Measurements from ENCODE around the gene LCOR. TPM values are rescaled to one million over a fixed set of nuclear protein-coding genes. Genes with fewer than 3 reads are reported as not detected.

LCOR gene
- total RNA-seq, 2 donors from 2014 or later, result 36.9 to 43.3 TPM

GRCh38 chr10:96838529-96838928 lies 6.4 kb downstream of the LCOR start:
- peaks cover 35% of the 10 kb centered on the region for H3K4me1 Mint-ChIP-seq
- no peak overlapping the region for H3K9ac ChIP-seq (ENCODE audit: extremely low read depth, low read length, poor library complexity, severe bottlenecking)
- no peaks in the 10 kb centered on the region for H3K27me3 Mint-ChIP-seq (ENCODE audit: insufficient read depth)
- peak overlapping the region; percentile 20 for H3K4me3 ChIP-seq (ENCODE audit: low read length)
- H3K27ac ChIP-seq (ENCODE audit: low read depth, low read length), result no peak overlapping the region
- H3K4me3 Mint-ChIP-seq, result no peak overlapping the region
- H3K36me3 Mint-ChIP-seq (ENCODE audit: low read depth), result peaks cover 19% of the 10 kb centered on the region
- no peaks in the 10 kb centered on the region for H3K27me3 ChIP-seq (ENCODE audit: control insufficient read depth, insufficient read depth, low read length, poor library complexity, severe bottlenecking)
- H3K9me3 Mint-ChIP-seq, result no peaks in the 10 kb centered on the region
- 99 to 100% methylated on average over 2 to 4 of the region's 4 CpGs for WGBS, 2 experiments (ENCODE audit: insufficient coverage in 1 of 2, insufficient read length in 1 of 2)
- TF ChIP-seq, protein P1, sequence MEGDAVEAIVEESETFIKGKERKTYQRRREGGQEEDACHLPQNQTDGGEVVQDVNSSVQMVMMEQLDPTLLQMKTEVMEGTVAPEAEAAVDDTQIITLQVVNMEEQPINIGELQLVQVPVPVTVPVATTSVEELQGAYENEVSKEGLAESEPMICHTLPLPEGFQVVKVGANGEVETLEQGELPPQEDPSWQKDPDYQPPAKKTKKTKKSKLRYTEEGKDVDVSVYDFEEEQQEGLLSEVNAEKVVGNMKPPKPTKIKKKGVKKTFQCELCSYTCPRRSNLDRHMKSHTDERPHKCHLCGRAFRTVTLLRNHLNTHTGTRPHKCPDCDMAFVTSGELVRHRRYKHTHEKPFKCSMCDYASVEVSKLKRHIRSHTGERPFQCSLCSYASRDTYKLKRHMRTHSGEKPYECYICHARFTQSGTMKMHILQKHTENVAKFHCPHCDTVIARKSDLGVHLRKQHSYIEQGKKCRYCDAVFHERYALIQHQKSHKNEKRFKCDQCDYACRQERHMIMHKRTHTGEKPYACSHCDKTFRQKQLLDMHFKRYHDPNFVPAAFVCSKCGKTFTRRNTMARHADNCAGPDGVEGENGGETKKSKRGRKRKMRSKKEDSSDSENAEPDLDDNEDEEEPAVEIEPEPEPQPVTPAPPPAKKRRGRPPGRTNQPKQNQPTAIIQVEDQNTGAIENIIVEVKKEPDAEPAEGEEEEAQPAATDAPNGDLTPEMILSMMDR (conservative IDR thresholded peaks at IDR 0.05), result no peak
- DNase-seq, result no peak
- H3K36me3 ChIP-seq (ENCODE audit: control insufficient read depth, insufficient read depth, low read length), result peaks cover 6% of the 10 kb centered on the region
- no peak overlapping the region for H3K27ac Mint-ChIP-seq
- no peaks in the 10 kb centered on the region for H3K9me3 ChIP-seq (ENCODE audit: control insufficient read depth, low read length)
- H3K4me1 ChIP-seq (ENCODE audit: control insufficient read depth, insufficient read depth, low read length), result no peaks in the 10 kb centered on the region

GRCh38 chr10:96840841-96841518 lies 8.9 kb downstream of the LCOR start:
- peak overlapping the region; percentile 26 for H3K27ac Mint-ChIP-seq
- Histone ChIP-seq H3K9ac (ENCODE audit: extremely low read depth, low read length, poor library complexity, severe bottlenecking) (no peak overlapping the region), H3K27ac (ENCODE audit: low read depth, low read length) (no peak overlapping the region), H3K27me3 (ENCODE audit: control insufficient read depth, insufficient read depth, low read length, poor library complexity, severe bottlenecking) (no peaks in the 10 kb centered on the region), H3K9me3 (ENCODE audit: control insufficient read depth, low read length) (no peaks in the 10 kb centered on the region), H3K4me1 (ENCODE audit: control insufficient read depth, insufficient read depth, low read length) (no peaks in the 10 kb centered on the region), H3K4me3 (ENCODE audit: low read length) (no peak overlapping the region), H3K36me3 (ENCODE audit: control insufficient read depth, insufficient read depth, low read length) (peaks cover 6% of the 10 kb centered on the region)
- H3K4me1 Mint-ChIP-seq, result peaks cover 29% of the 10 kb centered on the region
- H3K4me3 Mint-ChIP-seq, result no peak overlapping the region
- no peaks in the 10 kb centered on the region for H3K9me3 Mint-ChIP-seq
- peaks cover 20% of the 10 kb centered on the region for H3K36me3 Mint-ChIP-seq (ENCODE audit: low read depth)
- TF ChIP-seq, protein P1 (conservative IDR thresholded peaks at IDR 0.05), result no peak
- no peaks in the 10 kb centered on the region for H3K27me3 Mint-ChIP-seq (ENCODE audit: insufficient read depth)
- 84 to 91% methylated on average over 5 to 7 of the region's 7 CpGs for WGBS, 2 experiments (ENCODE audit: insufficient coverage in 1 of 2, insufficient read length in 1 of 2)
- no peak for DNase-seq

DNA sequence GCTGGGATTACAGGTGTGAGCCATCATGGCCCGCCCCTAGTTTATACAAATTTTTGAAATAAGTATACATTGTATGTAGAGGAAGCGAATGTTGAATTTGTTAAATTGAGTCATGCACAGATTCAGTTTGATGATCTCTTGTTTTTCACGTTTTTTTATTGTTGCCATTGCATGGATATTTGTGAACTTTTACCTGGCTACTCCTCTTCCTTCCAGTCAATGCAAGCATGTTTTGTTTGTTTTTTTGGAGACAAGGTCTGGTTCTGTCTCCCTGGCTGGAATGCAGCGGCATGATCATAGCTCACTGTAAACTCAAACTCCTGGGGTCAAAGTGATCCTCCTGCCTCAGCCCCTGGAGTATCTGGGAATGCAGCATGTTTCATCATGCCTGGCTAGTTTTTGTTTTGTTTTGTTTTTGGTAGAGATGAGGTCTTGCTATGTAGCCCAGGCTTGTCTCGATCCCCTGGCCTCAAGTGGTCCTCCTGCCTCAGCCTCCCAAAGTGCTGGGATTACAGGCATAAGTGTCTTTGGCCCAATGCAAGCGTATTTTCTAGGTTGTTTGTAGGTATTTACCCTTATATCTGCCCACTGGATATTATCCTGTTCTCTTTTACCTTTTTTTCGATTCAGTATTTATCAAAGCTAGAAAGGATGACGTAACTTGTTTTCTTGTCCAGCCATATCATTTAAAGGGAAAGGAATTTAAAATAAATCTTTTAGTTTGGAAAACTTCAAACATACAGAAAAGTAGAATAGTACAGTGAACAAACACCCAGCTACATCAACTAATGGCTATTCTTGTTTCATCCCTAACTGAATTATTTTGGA lies 11.0 kb downstream of the LCOR start:
- Mint-ChIP-seq H3K36me3 (ENCODE audit: low read depth) (peaks cover 14% of the 10 kb centered on the region), H3K9me3 (no peaks in the 10 kb centered on the region), H3K4me3 (no peak overlapping the region), H3K4me1 (peaks cover 21% of the 10 kb centered on the region), H3K27me3 (ENCODE audit: insufficient read depth) (no peaks in the 10 kb centered on the region), H3K27ac (peak overlapping the region; percentile 12)
- no peaks in the 10 kb centered on the region for H3K27me3 ChIP-seq (ENCODE audit: control insufficient read depth, insufficient read depth, low read length, poor library complexity, severe bottlenecking)
- no peak overlapping the region for H3K9ac ChIP-seq (ENCODE audit: extremely low read depth, low read length, poor library complexity, severe bottlenecking)
- H3K27ac ChIP-seq (ENCODE audit: low read depth, low read length), result no peak overlapping the region
- no peaks in the 10 kb centered on the region for H3K4me1 ChIP-seq (ENCODE audit: control insufficient read depth, insufficient read depth, low read length)
- 93 to 96% methylated on average over 4 to 8 of the region's 8 CpGs for WGBS, 2 experiments (ENCODE audit: insufficient coverage in 1 of 2, insufficient read length in 1 of 2)
- H3K4me3 ChIP-seq (ENCODE audit: low read length), result no peak overlapping the region
- H3K36me3 ChIP-seq (ENCODE audit: control insufficient read depth, insufficient read depth, low read length), result peaks cover 6% of the 10 kb centered on the region
- TF ChIP-seq, protein P1 (conservative IDR thresholded peaks at IDR 0.05), result no peak
- DNase-seq, result no peak
- no peaks in the 10 kb centered on the region for H3K9me3 ChIP-seq (ENCODE audit: control insufficient read depth, low read length)

Data from endodermal cell (in vitro differentiated cells).